Stimulated activated naive CD8-positive, alpha-beta T cell treated with anti-CD3 and anti-CD28 coated beads, Interleukin-15, amount 100 ng/mL, for 72 hours (primary cell): Measurements from ENCODE around the gene IGFN1.
A peak's percentile ranks its signal among the peaks of the same experiment; 100 is the strongest.
"Not testable (repeated sequence)": the region's sequence is repeated elsewhere in the genome, so short reads cannot be mapped to it uniquely, and the experiment has no call there.

Experiments
- ATAC-seq: fragments of 150-1000 bp; cut with Tn5 transposase; 2 replicates; pipeline ENCODE4 v1.10.0; 2021; ENCODE audit warnings: mild to moderate bottlenecking, moderate library complexity
- DNase-seq, 2 donors: peaks; one replicate each; pipeline ENCODE4 v3.0.0; 2021 to 2022
- H3K27ac Mint-ChIP-seq, 2 donors: one replicate each; pipeline ENCODE4 v1.8.0; 2022; ENCODE audit warnings: mild to moderate bottlenecking in 2 of 2, mixed read lengths in 2 of 2, moderate library complexity in 2 of 2
- H3K27me3 Mint-ChIP-seq: one replicate; pipeline ENCODE4 v1.8.0; 2022; ENCODE audit warnings: mixed read lengths
- H3K4me1 Mint-ChIP-seq: one replicate; pipeline ENCODE4 v1.8.0; 2022; ENCODE audit warnings: mild to moderate bottlenecking, mixed read lengths
- H3K4me3 Mint-ChIP-seq, 2 donors: one replicate each; pipeline ENCODE4 v1.8.0; 2022; ENCODE audit warnings: mild to moderate bottlenecking in 2 of 2, mixed read lengths in 2 of 2, moderate library complexity in 1 of 2
- H3K9me3 Mint-ChIP-seq, 2 donors: one replicate each; pipeline ENCODE4 v1.8.0; 2022; ENCODE audit warnings: mixed read lengths in 2 of 2

Gene IGFN1

DNA sequence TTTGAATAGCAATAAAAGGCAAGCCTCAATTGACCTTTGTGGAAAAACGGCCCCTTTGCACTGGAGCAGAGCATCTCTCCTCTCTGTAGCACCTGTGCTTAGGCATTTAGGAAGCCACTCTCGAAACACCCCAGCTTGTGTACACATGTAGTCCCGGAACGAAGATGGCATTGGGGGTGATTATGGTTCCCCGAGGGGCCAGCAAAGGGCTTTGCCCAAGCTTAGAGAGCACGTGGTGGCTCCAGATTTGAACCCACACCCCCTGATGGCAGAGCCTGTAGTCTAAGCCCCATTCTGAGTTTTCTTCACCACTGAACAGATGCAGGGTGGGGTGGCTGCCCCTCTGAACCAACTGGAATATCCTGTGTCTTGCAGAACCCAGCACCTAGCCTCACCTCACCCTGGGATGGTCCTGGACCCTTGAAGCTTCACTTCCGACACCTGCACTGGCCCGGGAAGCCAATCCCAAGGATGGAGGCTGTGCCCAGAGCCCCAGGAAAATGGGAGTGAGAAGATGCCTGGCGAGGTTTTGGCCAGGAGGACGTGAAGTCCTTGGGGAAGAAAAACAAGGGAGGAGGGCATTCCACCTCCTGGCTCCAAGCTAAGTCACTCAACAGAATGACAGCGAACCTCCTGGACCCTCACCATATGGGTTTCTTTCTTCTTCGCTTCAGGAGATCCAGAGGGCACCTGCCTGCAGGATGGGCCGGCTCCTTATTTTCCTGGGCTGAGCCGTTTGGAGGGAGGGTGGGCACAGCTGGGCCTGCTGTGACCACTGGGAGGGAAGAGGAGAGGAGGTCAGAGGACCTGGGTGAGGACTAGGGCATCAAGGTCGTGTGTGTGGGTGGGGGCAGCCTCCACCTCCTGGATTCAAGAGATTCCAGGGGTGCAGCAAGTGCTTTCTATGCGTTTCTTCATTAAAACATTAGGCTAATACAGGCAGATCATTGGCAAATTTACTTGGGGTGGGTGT lies 37.7 kb downstream of the IGFN1 start:
- Mint-ChIP-seq H3K27me3 (peaks cover 41% of the 10 kb centered on the region), H3K27ac (no peak overlapping the region), H3K4me1 (no peaks in the 10 kb centered on the region), H3K9me3 (peaks cover 6 to 8% of the 10 kb centered on the region in 2 donors), H3K4me3 (no peak overlapping the region)
- no peak for ATAC-seq
- DNase-seq = peak in 1 of 2 donors; percentile 0

DNA sequence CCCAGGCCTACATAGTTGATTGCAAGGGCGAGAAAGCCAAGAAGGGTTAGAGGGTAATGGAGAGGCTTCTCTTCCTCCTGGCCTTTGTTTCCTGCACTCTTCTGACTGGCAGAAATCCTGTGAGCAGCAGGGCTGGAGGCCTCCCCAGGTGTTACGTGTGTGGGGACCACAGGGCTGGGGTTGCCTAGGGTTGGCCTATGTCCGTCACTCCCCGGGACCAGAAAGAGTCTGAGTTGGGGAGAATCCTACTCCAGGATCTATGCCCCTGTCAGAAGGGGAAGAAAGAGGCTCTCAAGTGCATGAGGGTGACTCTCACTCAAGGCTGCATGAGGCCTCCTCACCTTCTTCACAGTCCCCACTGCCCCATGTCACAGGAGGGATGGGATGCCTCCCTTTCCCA lies 38.5 kb downstream of the IGFN1 start:
- H3K4me1 Mint-ChIP-seq = no peaks in the 10 kb centered on the region

DNA sequence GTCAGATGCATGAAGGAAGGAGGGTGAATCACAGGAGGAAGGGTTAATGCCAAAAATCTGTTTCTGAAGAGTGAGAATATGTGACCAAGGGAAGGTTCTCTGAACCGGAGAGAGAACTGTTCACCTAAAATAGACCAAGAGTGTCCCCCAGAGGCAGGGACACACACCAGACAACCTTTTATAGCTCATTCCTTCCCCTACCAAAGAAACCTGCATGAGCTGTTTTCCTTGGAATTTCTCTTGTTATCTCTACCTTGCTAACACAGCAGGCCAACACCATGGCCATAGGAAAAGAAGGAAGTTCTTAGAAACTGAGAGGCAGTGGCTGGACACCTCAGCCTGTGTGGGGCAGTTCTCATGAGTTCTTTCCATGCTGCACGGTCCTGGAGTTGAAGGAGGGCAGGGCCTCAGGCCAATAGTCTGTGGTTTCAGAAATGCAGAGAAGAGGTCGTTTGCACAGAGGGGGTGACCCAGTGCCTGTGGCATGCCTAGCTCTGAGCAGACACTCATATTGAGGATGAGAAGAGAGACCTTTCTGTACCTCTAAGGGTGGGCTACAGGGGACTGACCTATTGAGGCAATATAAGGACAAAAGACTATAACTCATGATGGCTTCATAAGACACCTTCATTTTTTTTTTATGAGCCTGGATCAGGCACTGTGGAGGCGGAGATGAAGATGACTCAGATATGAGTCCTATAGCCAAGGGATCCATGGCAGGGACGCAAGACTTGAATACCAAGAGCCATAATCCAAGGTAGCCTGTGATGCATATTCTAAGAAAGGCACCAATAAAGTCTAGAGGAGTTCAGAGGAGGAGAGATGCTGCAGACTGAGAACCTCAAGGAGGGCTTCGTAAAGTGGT lies 39.4 kb downstream of the IGFN1 start:
- H3K27ac Mint-ChIP-seq = no peak overlapping the region
- no peaks in the 10 kb centered on the region for H3K4me1 Mint-ChIP-seq
- H3K9me3 Mint-ChIP-seq = peaks cover 6 to 8% of the 10 kb centered on the region in 2 donors
- peaks cover 41% of the 10 kb centered on the region for H3K27me3 Mint-ChIP-seq
- ATAC-seq (no peak), DNase-seq (no peak)
- no peak overlapping the region for H3K4me3 Mint-ChIP-seq

More for the DNA sequence above, 38.5 kb downstream of the IGFN1 start:
- DNase-seq = no peak
- no peak overlapping the region for H3K4me3 Mint-ChIP-seq
- peaks cover 41% of the 10 kb centered on the region for H3K27me3 Mint-ChIP-seq
- H3K9me3 Mint-ChIP-seq = peaks cover 6 to 8% of the 10 kb centered on the region in 2 donors
- no peak for ATAC-seq
- no peak overlapping the region for H3K27ac Mint-ChIP-seq

DNA sequence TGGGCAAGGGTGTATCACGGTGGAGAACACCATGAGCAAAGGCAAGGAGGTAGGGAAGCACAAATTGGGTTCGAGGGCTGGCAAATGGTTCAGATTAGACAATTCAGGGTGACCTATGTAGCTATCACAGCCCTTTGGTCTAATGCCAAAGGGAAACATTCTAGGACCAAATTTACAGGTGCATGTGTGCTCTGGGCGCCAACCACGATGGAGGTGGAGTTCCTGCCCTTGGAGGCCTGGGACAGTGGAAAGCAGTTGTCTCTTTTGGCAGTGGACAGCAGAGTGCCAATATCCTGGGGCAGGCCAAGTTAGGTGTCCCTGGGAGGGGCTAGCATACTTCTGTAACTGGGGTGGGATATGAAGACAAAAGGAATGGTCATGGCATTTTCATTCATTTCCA lies 40.1 kb downstream of the IGFN1 start:
- Mint-ChIP-seq H3K4me3 (no peak overlapping the region), H3K4me1 (no peaks in the 10 kb centered on the region), H3K27me3 (peaks cover 41% of the 10 kb centered on the region), H3K27ac (no peak overlapping the region), H3K9me3 (peaks cover 6 to 8% of the 10 kb centered on the region in 2 donors)
- no peak for ATAC-seq
- peak in 1 of 2 donors; percentile 0 for DNase-seq

DNA sequence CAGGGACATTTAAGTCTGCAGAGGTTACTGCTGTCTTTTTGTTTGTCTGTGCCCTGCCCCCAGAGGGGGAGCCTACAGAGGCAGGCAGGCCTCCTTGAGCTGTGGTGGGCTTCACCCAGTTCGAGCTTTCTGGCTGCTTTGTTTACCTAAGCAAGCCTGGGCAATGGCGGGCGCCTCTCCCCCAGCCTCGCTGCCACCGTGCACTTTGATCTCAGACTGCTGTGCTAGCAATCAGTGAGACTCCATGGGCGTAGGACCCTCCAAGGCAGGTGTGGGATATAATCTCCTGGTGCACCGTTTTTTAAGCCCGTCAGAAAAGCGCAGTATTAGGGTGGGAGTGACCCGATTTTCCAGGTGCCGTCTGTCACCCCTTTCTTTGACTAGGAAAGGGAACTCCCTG lies 49.0 kb downstream of the IGFN1 start:
- H3K4me3 Mint-ChIP-seq, H3K4me1 Mint-ChIP-seq, DNase-seq, H3K9me3 Mint-ChIP-seq, ATAC-seq, H3K27ac Mint-ChIP-seq: not testable (repeated sequence)
- H3K27me3 Mint-ChIP-seq = peaks cover 38% of the 10 kb centered on the region

DNA sequence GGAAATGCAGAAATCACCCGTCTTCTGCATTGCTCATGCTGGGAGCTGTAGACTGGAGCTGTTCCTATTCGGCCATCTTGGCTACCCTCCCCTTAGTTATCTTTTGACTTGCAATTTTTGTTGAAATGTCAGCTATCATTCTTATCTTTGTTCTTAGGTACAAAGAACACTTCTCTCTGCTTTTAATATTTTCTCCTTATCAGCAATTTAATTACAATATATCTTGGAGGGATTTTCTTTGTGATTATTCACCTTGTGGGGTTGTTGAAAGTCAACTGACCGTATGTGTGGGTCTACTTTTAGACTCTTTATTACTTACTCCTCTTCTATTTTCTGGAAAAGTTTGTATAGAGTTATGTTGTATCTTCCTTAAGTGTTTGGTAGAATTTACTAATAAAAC lies 49.5 kb downstream of the IGFN1 start:
- no peaks in the 10 kb centered on the region for H3K4me1 Mint-ChIP-seq
- H3K27ac Mint-ChIP-seq = no peak overlapping the region
- ATAC-seq (no peak), DNase-seq (no peak)
- no peak overlapping the region for H3K4me3 Mint-ChIP-seq
- peaks cover 0 to 6% of the 10 kb centered on the region in 2 donors for H3K9me3 Mint-ChIP-seq
- peaks cover 43% of the 10 kb centered on the region for H3K27me3 Mint-ChIP-seq

DNA sequence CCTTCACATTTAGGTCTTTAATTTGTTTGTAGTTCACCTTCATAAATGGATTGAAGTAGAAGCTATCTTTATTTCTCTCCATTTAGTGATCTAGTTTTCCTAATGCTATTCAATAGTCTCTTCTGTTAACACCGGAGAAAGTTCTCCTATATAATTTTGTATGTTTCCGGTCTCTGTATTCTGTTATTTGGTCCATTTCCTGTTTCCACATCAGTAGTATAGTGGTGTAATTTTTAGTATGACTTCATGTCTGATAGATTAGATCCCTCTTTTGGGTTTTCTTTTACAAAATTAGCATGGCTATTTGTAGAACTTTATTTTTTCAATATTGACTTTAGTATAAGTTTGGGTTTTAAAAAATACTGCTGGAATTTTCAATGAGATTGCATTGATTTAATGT lies 51.1 kb downstream of the IGFN1 start:
- H3K27me3 Mint-ChIP-seq = peaks cover 47% of the 10 kb centered on the region
- no peak overlapping the region for H3K4me3 Mint-ChIP-seq
- H3K4me1 Mint-ChIP-seq = no peaks in the 10 kb centered on the region
- ATAC-seq (no peak), DNase-seq (no peak)
- peaks cover 0 to 6% of the 10 kb centered on the region in 2 donors for H3K9me3 Mint-ChIP-seq
- no peak overlapping the region for H3K27ac Mint-ChIP-seq

DNA sequence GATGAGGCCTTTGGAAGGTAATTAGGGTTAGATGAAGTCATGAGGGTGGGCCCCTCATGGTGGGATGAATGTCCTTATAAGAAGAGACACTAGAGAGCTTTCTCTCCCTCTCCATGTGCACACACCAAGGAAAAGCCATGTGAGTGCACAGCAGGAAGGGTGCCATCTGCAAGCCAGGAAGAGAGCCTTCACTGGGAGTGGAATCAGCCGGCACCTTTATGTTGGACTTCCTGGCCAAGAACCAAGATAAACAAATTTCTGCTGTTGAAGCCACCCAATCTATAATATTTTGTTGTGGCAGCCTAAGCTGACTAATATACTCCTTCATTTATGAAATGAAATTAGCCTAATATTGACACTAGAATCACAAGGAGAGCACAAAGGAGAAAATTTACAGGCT lies 54.5 kb downstream of the IGFN1 start:
- DNase-seq (no peak), ATAC-seq (no peak)
- Mint-ChIP-seq H3K4me3 (no peak overlapping the region), H3K4me1 (no peaks in the 10 kb centered on the region), H3K27me3 (peaks cover 43% of the 10 kb centered on the region), H3K27ac (no peak overlapping the region), H3K9me3 (no peaks in the 10 kb centered on the region)

DNA sequence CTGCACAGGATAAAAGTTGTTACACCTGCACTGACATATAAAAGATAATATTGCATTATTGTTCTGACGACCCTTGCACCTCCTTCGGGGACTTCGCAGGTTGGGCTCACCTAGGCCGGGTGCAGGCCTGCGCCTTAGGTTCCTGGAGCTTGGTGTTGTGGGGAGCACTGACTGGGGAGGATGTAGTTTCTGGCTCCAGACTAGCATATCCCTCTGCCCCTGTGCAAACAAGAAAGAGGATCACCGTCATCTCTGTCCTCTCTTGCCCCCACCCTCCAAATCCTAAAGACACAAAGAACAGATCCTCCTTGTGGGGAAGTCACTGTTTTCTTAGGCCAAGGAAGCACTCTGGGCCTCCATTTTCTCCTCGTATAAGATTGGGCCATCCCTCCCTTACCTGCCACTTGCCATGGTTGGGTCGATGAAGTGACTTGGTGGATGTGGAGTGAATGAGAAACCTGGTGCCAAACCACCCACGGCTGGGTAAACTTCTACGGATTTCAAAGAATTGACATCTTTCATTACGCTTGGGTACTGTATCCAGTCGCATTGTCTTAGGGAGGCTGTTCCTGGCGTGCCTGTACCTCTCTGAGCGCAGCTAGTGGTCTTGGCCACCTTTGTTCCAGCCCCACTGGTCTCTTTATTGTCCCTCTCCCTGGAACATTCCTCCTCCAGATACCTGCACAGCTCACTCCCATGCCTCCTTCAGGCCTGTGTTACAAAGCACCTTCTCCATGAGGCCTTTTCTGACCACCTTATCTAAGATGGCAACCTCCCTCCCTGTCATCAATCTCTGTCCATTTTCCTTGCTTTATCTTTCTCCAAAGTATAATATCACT lies 58.3 kb downstream of the IGFN1 start:
- no peak overlapping the region for H3K27ac Mint-ChIP-seq
- no peak overlapping the region for H3K4me3 Mint-ChIP-seq
- ATAC-seq (no peak), DNase-seq (no peak)
- peaks cover 11% of the 10 kb centered on the region for H3K27me3 Mint-ChIP-seq
- no peaks in the 10 kb centered on the region for H3K9me3 Mint-ChIP-seq
- H3K4me1 Mint-ChIP-seq = no peaks in the 10 kb centered on the region

DNA sequence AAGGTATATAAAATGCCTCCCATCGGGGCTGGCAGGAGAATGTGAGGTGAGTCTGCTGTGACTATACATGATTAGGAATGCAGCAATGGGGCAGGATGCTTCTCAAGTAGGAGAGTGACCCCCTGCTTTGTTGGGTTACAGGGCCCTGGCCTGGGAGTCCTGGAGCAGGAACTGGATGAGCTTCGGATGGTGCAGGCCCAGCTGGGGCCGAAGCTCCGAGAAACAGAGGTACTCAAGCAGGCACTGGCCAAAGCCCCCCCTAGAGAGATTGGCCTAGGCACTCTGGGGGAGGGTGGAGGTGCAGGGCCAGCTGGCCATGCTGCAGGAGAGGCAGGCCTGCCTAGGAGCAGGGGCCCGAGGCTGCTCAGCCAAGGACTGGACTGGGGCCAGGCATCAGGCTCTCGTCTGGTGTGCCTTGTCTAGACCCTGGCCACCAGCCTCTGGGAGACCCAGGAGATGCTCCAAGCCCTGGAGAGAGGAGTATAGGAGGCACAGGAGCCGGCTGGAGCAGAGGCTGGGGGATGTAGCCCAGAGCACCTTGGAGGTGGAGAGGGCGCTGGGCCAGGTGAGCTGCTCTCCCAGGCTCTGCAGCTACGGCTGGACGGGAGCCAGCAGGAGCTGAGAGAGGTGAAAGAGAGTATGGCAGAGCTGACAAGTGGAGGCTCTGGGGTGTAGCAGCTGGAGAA lies 59.8 kb downstream of the IGFN1 start:
- H3K4me3 Mint-ChIP-seq = no peak overlapping the region
- peaks cover under 1% of the 10 kb centered on the region for H3K27me3 Mint-ChIP-seq
- DNase-seq (no peak), ATAC-seq (no peak)
- no peaks in the 10 kb centered on the region for H3K4me1 Mint-ChIP-seq
- H3K9me3 Mint-ChIP-seq = no peaks in the 10 kb centered on the region
- H3K27ac Mint-ChIP-seq = no peak overlapping the region

DNA sequence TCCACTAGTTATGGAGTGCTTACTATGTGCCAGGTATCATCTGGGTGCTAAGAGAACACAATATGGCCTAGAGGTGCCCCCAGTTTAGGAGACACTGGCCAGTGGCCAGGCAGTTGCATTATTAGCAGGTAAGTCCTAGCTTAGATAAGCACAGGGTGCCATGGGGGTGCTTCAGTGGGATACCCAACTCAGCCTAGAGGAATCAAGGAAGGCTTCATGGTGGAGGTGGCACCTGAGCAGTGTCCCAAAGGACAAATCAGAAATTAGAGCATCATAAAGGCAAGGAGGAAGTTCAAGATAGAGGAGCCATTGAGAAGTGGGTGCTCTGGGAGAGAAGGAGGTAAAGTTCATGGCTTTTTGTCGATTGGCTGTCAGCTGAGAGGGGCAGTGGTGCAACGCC lies 60.8 kb downstream of the IGFN1 start:
- DNase-seq (no peak), ATAC-seq (no peak)
- no peaks in the 10 kb centered on the region for H3K4me1 Mint-ChIP-seq
- peak overlapping the region in 1 of 2 donors; percentile 0 for H3K27ac Mint-ChIP-seq
- H3K9me3 Mint-ChIP-seq = no peaks in the 10 kb centered on the region
- no peaks in the 10 kb centered on the region for H3K27me3 Mint-ChIP-seq
- no peak overlapping the region for H3K4me3 Mint-ChIP-seq

DNA sequence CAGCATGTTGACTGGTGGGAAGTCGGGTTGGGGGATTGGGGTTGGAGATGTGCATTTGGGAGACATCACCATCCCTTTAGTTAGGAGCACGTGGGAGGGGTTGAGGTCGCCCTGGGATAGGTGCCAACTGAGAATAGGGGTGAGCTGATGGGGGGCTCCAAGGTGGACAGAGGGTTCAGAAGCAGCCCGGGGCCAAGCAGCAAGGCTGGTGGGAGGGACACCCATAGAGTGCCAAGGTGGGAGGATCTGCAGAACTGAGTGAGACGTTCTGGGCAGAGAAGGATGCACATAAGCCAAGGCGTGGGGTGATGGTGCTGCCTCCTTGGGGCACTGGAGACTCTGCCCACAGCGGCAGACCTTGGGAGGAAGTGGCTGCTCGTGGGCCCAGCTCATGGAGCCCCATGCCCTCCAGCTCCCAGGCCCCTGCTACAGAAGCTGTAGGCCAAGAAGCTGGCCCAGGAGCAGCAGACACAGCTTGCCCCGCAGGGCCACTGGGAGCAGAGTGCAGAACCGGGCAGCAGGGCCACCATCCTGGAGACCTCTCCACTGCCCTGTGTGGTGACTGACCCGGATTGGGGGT lies 61.3 kb downstream of the IGFN1 start:
- Mint-ChIP-seq H3K9me3 (no peaks in the 10 kb centered on the region), H3K4me1 (no peaks in the 10 kb centered on the region), H3K4me3 (no peak overlapping the region), H3K27ac (no peak overlapping the region), H3K27me3 (no peaks in the 10 kb centered on the region)
- DNase-seq = no peak
- ATAC-seq = no peak

DNA sequence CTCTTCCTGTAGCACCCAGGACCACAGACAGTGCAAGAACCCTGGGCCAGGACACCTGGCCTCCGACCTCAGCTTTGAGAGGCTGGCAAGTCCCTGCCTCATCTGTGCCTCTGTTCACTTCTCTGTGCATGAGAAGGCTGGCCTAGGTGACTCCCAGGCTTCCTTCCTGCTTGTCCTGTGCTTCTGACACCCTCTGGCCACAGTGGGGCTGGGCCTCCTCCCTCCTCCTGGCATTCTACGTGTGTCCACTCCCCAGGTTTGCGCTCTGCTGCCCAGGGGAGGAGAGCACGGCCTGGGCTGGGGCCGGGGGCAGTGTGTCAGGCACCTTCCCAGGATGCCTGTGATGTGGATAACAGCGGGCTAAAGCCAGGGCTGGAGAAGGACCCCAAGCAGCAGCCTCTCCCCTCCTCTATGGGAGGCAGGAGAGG lies 62.3 kb downstream of the IGFN1 start:
- Mint-ChIP-seq H3K4me3 (no peak overlapping the region), H3K27me3 (no peaks in the 10 kb centered on the region), H3K4me1 (no peaks in the 10 kb centered on the region), H3K27ac (no peak overlapping the region), H3K9me3 (no peaks in the 10 kb centered on the region)
- no peak for DNase-seq
- no peak for ATAC-seq

DNA sequence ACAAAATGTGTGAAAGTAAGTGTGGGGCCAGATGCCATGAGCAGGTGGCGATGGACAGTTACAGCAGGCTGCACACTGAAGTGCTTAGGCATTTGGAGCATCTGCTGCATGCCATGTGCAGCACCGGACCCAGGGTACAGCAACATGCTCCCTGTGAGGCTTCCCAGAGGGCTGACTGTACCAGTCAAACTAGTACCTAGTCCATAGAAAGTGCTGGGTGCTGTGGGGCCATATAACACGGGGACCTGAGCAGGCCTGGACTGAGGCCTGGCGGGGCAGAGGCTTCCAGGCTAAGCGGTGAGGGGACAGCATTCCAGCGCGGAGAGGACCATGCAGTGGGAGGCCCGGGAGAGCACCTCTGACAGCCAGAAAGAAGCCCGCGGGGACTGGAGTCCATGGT lies 62.8 kb downstream of the IGFN1 start:
- Mint-ChIP-seq H3K27me3 (no peaks in the 10 kb centered on the region), H3K4me1 (no peaks in the 10 kb centered on the region), H3K27ac (no peak overlapping the region), H3K9me3 (no peaks in the 10 kb centered on the region), H3K4me3 (no peak overlapping the region)
- ATAC-seq (no peak), DNase-seq (no peak)
